T-helper 17 cell (primary cell): ENCODE data around the gene MRGPRG. TPM values are rescaled to one million over a fixed set of nuclear protein-coding genes. Genes with fewer than 3 reads are reported as not detected.

Experiments used
- ATAC-seq: fragments of 150-1000 bp; cut with Tn5 transposase; 2 replicates; pipeline ENCODE4 v1.10.0; 2021; ENCODE audit warnings: mild to moderate bottlenecking, moderate library complexity
- DNase-seq, 3 donors: peaks; one replicate each; pipeline versions ENCODE4 v3.0.0 to v3.0.0-alpha.2; 2020 to 2021
- H3K9me3 ChIP-seq: one replicate; pipeline ENCODE4 v1.7.0; 2013; ENCODE audit warnings: low read length, mild to moderate bottlenecking; ENCODE audit not compliant: control insufficient read depth, poor library complexity, severe bottlenecking
- H3K27ac Mint-ChIP-seq: one replicate; pipeline ENCODE4 v1.8.0; 2022; ENCODE audit warnings: mild to moderate bottlenecking, moderate library complexity, mixed read lengths
- H3K27me3 Mint-ChIP-seq: one replicate; pipeline ENCODE4 v1.8.0; 2022; ENCODE audit warnings: mixed read lengths
- H3K36me3 Mint-ChIP-seq: one replicate; pipeline ENCODE4 v1.8.0; 2022; ENCODE audit warnings: low read depth, mixed read lengths
- H3K4me1 Mint-ChIP-seq: one replicate; pipeline ENCODE4 v1.8.0; 2022; ENCODE audit warnings: mild to moderate bottlenecking, mixed read lengths
- H3K4me3 Mint-ChIP-seq: one replicate; pipeline ENCODE4 v1.8.0; 2022; ENCODE audit warnings: mild to moderate bottlenecking, moderate library complexity, mixed read lengths
- total RNA-seq, 4 donors: library from RNA in 2 of 4; stranded (reverse) in 2 of 4; gene quantifications; one replicate each; pipeline ENCODE4 v1.2.3 and lab custom pipeline; 2022 to 2026

Gene MRGPRG
- total RNA-seq, 2 donors from 2014 or later = not detected

DNA sequence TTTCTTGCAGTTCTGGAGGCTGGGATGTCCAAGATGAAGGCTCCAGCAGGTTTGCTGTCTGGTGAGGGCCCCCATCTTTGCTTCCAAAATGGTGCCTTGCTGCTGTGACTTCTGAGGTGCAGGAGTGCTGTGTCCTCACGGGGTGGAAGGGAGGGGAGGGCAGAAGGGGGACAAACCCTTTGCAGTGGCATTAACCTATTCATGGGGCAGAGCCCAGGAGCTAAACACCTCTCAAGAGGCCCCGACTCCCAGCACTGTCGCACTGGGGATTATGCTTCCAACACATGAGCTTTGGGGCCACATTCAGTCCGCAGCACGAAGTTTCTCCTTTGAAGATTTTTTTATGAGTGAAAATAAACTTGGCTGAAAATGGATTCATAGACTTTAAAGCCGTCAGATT lies 28.0 kb downstream of the MRGPRG start:
- Mint-ChIP-seq H3K4me3 (no peak overlapping the region), H3K27me3 (peaks cover 28% of the 10 kb centered on the region), H3K4me1 (no peaks in the 10 kb centered on the region), H3K27ac (no peak overlapping the region), H3K36me3 (no peaks in the 10 kb centered on the region)
- H3K9me3 ChIP-seq = no peaks in the 10 kb centered on the region
- no peak for DNase-seq
- no peak for ATAC-seq

DNA sequence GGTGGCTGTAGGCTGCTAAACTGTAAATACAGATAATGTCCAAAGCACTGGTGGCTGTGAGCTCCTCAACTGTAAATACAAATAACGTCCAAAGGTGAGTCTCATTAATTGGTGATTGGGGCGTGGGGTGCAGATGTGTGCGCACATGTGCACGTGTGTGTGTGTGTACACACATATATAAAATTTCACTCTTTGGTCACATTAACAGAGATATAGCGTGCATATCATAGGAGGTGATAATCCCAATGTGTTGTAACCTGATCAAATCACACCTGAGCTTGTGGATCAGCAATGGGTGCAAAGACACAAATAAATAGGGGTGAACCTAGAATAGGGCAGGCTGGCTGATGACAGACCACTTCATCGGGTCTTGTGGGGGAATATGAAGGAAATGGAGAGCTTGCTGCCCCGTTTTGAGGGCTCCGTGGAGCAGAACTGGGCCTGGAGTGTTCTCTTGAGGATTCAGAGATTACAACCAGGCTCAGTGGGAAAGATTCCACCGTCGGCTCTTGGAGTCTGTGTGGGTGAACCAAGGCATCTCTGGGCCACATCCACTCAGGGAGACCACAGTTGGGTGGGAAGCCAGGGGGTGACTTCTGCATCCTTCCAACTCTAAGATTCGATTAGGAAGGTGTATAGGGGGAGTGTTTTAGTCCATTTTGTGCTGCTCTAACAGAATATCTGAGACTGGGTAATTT lies 28.6 kb downstream of the MRGPRG start:
- DNase-seq (no peak), ATAC-seq (no peak)
- Mint-ChIP-seq H3K4me3 (no peak overlapping the region), H3K4me1 (no peaks in the 10 kb centered on the region), H3K27ac (no peak overlapping the region), H3K36me3 (no peaks in the 10 kb centered on the region), H3K27me3 (peaks cover 28% of the 10 kb centered on the region)
- no peaks in the 10 kb centered on the region for H3K9me3 ChIP-seq

DNA sequence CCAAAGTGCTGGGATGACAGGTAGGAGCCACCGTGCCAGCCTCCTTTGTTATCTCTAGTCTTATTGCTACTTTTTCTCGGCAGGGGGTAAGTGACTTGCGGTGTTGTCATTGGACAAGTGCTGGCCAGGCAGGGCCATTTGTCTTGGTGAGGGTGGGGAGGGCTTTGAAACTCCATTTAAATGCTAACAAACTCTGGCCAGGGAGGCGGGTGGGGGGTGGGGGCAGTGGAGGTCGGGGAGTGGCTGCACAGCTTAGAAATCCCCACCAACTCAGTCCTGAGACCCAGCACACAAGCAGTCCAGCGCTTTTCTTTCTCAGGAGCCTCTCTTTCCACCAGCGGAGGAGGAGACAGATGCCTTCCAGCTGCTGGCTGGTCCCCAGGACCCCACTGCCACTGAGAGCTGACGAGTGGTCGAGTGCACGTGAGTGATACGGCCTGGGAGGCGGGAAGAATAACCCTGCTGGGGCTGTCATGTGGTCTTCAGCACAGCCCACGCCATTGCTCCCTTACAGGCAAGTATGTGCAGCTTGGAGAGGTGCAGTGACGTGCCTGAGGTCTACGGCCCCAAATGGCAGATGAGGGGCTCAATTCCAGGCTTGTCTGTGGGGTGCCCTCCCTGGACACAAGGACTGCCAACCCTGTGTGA lies 29.3 kb downstream of the MRGPRG start:
- no peaks in the 10 kb centered on the region for H3K9me3 ChIP-seq
- H3K27ac Mint-ChIP-seq = no peak overlapping the region
- H3K27me3 Mint-ChIP-seq = peaks cover 28% of the 10 kb centered on the region
- H3K4me1 Mint-ChIP-seq = no peaks in the 10 kb centered on the region
- H3K36me3 Mint-ChIP-seq = no peaks in the 10 kb centered on the region
- no peak overlapping the region for H3K4me3 Mint-ChIP-seq
- DNase-seq (no peak), ATAC-seq (no peak)

DNA sequence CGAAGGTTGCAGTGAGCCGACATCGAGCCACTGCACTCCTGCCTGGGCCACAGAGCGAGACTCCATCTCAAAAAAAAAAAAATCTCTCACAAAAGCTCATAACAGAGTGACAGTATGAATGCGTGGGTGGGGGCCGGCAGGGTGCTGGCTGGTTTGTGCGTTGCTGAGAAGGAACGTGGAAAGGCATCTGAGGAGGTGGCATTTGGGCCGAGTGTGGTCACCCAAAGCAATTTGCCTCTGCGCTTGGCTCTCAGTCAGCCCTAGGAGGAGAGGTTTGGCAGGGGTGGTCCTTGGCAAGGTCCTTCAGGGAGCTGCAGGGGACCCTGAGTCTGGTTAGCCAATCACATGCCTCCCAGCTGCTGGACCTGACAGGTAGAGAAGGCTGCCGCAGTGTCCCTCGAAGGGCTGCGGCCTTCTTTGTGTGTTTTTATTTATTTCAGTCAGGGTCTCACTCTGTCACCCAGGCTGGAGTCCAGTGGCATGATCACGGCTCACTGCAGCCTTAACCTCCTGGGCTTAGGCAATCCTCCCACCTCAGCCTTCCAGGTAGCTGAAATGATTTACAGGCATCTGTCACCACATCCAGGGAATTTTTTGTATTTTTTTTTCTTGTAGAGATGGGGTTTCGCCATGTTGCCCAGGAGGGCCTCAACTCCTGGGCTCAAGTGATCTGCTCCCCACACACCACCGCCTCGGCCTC lies 30.0 kb downstream of the MRGPRG start:
- ATAC-seq (no peak), DNase-seq (no peak)
- H3K9me3 ChIP-seq = no peaks in the 10 kb centered on the region
- no peaks in the 10 kb centered on the region for H3K36me3 Mint-ChIP-seq
- peaks cover 28% of the 10 kb centered on the region for H3K27me3 Mint-ChIP-seq
- H3K27ac Mint-ChIP-seq = no peak overlapping the region
- no peak overlapping the region for H3K4me3 Mint-ChIP-seq
- H3K4me1 Mint-ChIP-seq = no peaks in the 10 kb centered on the region

DNA sequence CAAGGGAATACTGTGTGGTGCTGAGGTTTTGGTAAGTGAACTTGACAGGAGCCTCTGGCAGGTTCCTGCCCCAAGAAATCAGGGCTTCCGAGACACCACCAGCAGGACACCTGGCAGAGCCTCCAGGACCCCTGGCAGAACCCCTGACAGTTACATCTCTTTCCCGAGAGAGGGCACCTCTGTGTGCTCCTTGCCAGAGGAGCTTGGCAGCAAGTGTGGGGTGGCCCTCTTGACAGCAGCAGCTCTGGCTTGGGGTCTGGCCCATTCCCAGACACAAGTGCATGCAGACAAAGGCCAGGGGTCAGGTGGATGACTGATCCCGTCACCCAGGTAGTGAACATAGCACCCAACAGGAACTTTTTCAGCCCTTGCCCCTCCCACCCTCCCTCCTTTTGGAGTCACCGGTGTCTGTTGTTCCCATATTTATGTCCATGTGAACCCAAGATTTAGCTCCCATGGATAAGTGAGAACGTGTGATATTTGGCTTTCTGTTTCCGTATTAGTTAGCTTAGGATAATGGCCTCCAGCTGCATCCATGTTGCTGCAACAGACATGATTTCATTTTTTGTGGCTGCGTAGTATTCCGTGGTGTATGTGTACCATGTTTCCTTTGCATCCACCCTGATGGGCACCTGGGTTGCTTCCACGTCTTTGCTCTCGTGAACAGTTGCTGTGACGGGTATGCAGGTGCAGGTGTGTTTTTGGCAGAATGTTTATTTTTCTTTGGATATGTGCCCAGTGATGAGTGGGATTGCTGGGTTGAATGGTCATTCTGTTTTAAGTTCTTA lies 32.3 kb downstream of the MRGPRG start:
- Mint-ChIP-seq H3K4me1 (no peaks in the 10 kb centered on the region), H3K4me3 (no peak overlapping the region), H3K36me3 (no peaks in the 10 kb centered on the region), H3K27me3 (peaks cover 33% of the 10 kb centered on the region), H3K27ac (no peak overlapping the region)
- ATAC-seq (no peak), DNase-seq (no peak)
- H3K9me3 ChIP-seq = no peaks in the 10 kb centered on the region

DNA sequence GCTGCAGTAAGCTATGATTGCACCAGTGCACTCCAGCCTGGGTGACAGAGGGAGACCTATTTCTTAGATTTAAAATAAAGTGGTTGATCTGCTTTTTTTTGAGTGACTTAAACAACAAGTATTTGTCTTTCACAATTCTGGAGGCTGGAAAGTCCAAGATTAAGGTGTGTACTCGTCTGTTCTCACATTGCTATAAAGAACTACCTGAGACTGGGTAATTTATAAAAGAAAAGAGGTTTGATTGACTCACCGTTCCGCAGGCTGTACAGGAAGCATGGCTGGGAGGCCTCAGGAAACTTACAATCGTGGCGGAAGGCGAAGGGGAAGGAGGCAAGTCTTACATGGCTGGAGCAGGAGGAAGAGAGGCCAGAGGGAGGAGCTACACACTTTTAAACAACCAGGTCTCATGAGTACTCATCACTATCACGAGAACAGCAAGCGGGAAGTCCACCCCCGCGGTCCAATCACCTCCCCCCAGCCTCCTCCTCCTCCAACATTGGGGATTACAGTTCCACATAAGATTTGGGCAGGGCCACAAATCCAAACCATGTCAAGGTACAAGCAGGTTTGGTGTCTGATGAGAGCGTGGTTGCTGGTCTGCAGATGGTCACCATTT lies 33.8 kb downstream of the MRGPRG start:
- Mint-ChIP-seq H3K36me3 (no peaks in the 10 kb centered on the region), H3K27me3 (peaks cover 33% of the 10 kb centered on the region), H3K4me3 (no peak overlapping the region), H3K4me1 (no peaks in the 10 kb centered on the region), H3K27ac (no peak overlapping the region)
- H3K9me3 ChIP-seq = no peaks in the 10 kb centered on the region
- ATAC-seq = no peak
- no peak for DNase-seq

DNA sequence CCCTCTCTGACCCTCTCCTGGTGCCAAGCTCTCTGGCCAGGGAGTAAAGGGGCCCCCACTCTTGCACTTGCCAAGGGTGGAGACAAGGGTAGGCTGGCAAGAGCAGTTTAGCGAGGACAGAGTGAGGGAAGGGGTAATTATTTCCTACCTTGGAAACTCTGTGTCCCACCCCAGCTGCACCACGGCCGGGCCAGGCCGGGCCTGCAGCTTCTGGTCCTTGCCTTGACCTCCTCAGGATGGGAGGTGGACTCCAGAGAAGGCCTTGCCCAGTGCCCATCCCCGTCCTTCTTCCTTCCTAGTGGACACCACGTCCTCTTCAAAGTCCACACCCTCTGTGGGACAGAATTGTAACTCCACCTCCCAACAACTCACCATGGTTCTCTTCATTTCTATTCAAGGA lies 35.1 kb downstream of the MRGPRG start:
- Mint-ChIP-seq H3K36me3 (no peaks in the 10 kb centered on the region), H3K4me1 (no peaks in the 10 kb centered on the region), H3K27me3 (peaks cover 26% of the 10 kb centered on the region), H3K4me3 (no peak overlapping the region), H3K27ac (no peak overlapping the region)
- DNase-seq (no peak), ATAC-seq (no peak)
- no peaks in the 10 kb centered on the region for H3K9me3 ChIP-seq

DNA sequence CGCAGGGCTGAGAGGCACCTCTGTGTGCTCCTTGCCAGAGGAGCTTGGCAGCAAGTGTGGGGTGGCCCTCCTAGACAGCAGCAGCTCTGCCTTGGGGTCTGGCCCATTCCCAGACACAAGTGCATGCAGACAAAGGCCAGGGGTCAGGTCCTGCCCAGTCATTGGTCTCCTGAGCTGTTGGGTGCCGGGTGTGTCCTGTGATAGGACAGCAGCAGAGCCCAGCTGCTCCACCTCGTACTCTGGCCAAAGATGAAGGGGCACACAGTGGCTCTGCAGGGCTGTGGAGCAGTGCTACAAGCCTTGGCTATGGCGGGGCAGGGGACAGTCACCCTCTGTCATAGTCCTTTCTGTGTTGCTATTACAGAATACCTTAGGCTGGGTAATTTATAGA lies 36.2 kb downstream of the MRGPRG start:
- no peak overlapping the region for H3K4me3 Mint-ChIP-seq
- H3K9me3 ChIP-seq = no peaks in the 10 kb centered on the region
- no peaks in the 10 kb centered on the region for H3K36me3 Mint-ChIP-seq
- H3K27me3 Mint-ChIP-seq = peaks cover 15% of the 10 kb centered on the region
- DNase-seq (no peak), ATAC-seq (no peak)
- no peaks in the 10 kb centered on the region for H3K4me1 Mint-ChIP-seq
- H3K27ac Mint-ChIP-seq = no peak overlapping the region

DNA sequence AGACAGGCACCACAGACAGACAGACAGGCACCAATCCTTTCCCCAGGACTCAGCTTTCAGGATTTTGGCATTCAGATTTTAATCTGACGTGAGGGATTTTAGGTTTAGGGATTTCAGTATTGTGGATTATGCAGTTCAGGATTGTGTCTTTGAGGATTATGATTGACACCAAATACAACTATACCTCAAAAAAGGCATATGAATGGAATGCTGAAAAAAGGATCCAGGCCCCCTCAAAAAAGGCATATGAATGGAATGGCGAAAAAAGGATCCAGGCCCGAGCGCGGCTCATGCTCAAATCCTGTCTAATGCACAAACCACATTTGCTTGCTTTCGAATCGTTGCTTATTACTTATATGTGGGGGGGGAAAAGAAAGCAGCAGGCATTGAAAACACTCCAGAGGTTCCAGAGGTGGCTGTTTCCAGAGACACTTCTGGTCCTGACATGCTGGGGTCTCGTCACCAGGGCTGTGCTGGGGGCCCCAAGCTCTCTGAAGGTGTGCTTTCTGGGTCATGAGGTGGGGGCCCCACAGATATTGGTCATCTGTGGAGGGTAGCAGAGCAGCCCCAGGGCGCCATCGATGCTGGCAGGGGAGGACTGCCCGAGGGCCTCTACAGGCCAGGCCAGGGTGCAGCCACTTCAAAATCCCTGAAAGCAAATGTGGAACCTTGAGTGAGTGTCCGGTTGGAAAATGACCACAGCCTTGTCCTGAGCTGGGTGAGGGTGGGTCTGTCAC lies 36.7 kb downstream of the MRGPRG start:
- no peak for ATAC-seq
- Mint-ChIP-seq H3K4me1 (no peaks in the 10 kb centered on the region), H3K27me3 (peaks cover 10% of the 10 kb centered on the region), H3K4me3 (no peak overlapping the region), H3K36me3 (no peaks in the 10 kb centered on the region), H3K27ac (no peak overlapping the region)
- H3K9me3 ChIP-seq = no peaks in the 10 kb centered on the region
- DNase-seq = no peak

DNA sequence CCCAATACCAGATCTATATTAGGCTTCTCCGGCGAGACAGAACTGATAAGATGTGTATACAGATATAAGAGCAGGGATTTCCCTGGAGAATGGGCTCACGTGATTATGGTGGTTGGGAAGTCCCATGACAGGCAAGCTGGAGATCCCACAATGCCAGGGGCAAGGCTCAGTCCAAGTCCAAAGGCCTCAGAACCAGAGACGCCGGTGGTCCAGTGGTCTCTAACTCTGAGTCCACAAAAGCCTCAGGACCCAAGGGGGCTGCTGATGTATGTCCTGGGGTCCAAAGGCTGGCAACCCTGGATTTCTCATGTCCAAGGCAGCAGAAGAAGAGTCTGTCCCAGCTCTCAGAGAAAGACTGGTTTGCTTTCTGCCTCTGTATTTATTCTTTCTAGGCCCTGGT lies 37.7 kb downstream of the MRGPRG start:
- no peak for ATAC-seq
- no peak for DNase-seq
- H3K9me3 ChIP-seq = no peaks in the 10 kb centered on the region

DNA sequence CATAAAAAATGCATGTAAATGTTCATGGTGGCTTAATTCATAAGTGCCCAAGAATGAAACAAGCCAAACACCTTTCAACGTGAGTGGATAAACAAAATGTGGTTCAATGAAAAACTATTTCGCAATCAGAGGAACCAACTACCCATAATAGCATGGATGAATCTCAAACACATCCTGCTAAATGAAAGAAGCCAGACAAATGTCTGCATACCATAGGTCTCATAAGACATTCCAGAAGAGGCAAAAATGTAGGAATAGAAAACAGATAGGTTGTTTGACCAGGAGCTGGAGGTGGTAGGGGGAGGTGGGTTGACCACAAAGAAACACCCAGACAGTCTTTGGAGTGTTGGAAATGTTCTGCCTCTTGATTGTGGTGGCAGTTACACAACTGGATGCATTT lies 40.3 kb downstream of the MRGPRG start:
- H3K9me3 ChIP-seq = no peaks in the 10 kb centered on the region
- no peak for ATAC-seq
- Mint-ChIP-seq H3K27me3 (peaks cover 6% of the 10 kb centered on the region), H3K4me3 (no peak overlapping the region), H3K27ac (no peak overlapping the region), H3K4me1 (no peaks in the 10 kb centered on the region), H3K36me3 (no peaks in the 10 kb centered on the region)
- DNase-seq = no peak

More for the DNA sequence above, 37.7 kb downstream of the MRGPRG start:
- Mint-ChIP-seq H3K4me1 (no peaks in the 10 kb centered on the region), H3K36me3 (no peaks in the 10 kb centered on the region), H3K27ac (no peak overlapping the region), H3K27me3 (peaks cover 6% of the 10 kb centered on the region), H3K4me3 (no peak overlapping the region)

DNA sequence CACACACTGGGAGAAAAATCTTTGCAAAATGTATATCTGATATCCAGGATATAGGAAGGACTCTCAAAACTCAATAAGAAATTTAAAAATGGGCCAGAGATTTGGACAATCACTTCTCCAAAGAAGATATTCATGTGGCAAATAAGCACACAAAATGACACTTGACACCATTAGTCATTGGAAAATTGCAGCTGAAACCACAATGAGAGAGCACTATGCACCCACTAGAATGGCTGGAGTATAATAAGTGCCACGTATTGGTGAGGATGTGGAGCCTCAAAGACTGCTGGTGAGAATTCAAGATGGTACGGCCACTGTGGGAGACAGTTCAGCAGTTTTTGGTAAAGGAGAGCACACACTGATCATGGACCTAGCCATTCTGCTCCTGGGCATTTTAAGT lies 40.7 kb downstream of the MRGPRG start:
- Mint-ChIP-seq H3K4me1 (no peaks in the 10 kb centered on the region), H3K27ac (no peak overlapping the region), H3K4me3 (no peak overlapping the region), H3K27me3 (peaks cover 6% of the 10 kb centered on the region), H3K36me3 (no peaks in the 10 kb centered on the region)
- no peak for ATAC-seq
- no peaks in the 10 kb centered on the region for H3K9me3 ChIP-seq
- no peak for DNase-seq
